K562 (cell line): ENCODE measurements around the gene C20orf141.

ENCODE experiments used
- CTCF ChIP-seq, 3 experiments: IDR thresholded peaks in 2 of 3; conservative IDR thresholded peaks in 1 of 3; 2 replicates each; pipeline ENCODE4 v1.5.1; 2011 to 2012; ENCODE audit warnings: low read length in 3 of 3, mild to moderate bottlenecking in 3 of 3, control low read depth in 2 of 3, improper control_type of control experiment in 1 of 3, inconsistent platforms in 1 of 3, low read depth in 1 of 3, mixed read lengths in 1 of 3, moderate library complexity in 1 of 3; ENCODE audit not compliant: insufficient read depth in 2 of 3
- EZH2 ChIP-seq: IDR thresholded peaks from 2 replicates; pipeline ENCODE4 v1.6.1; 2012; ENCODE audit warnings: low read depth, mild to moderate bottlenecking, inconsistent platforms, low read length, borderline replicate concordance
- HDAC6 ChIP-seq: IDR thresholded peaks from 2 replicates; pipeline ENCODE4 v1.6.1; 2012; ENCODE audit warnings: low read depth, mild to moderate bottlenecking, control low read depth, inconsistent platforms, low read length, moderate library complexity
- HNRNPH1 ChIP-seq: fragments of 200-400 bp; formaldehyde crosslinking; optimal IDR thresholded peaks from 2 replicates; pipeline ENCODE3; 2017; ENCODE audit warnings: low read depth, mild to moderate bottlenecking, low read length, moderate library complexity
- HNRNPL ChIP-seq: fragments of 200-400 bp; formaldehyde crosslinking; IDR thresholded peaks from 2 replicates; pipeline ENCODE4 v1.6.1; 2017; ENCODE audit warnings: low read depth, mild to moderate bottlenecking, low read length
- MXI1 ChIP-seq: IDR thresholded peaks from 2 replicates; pipeline ENCODE4 v1.6.1; 2011; ENCODE audit warnings: low read depth, mild to moderate bottlenecking, improper control_type of control experiment, low read length
- NFRKB ChIP-seq: fragments of 450-650 bp; IDR thresholded peaks from 2 replicates; pipeline ENCODE4 v1.6.1; 2016; ENCODE audit warnings: low read depth
- ZNF407 ChIP-seq: fragments of 450-650 bp; IDR thresholded peaks from 2 replicates; pipeline ENCODE4 v1.6.1; 2016; ENCODE audit warnings: low read depth
- TF ChIP-seq, protein P1 (sequence below), 3 experiments: fragments of 200-800 bp in 1 of 3; fragments of 250-450 bp in 1 of 3; fragments of 450-650 bp in 1 of 3; sonication (Bioruptor Pico) in 1 of 3; sonication (Bioruptor generic) in 1 of 3; formaldehyde crosslinking in 1 of 3; IDR thresholded peaks; 2 replicates each; pipeline versions ENCODE4 v1.6.1 to v1.8.0; 2016 to 2022; ENCODE audit warnings: mild to moderate bottlenecking in 2 of 3, missing genetic modification characterization in 2 of 3, missing compliant biosample characterization in 1 of 3, moderate library complexity in 1 of 3

GRCh38 chr20:2864626-2865025 is 49.8 kb downstream of the C20orf141 start:
- TF ChIP-seq MXI1 (no peak), HNRNPH1 (no peak), ZNF407 (no peak), CTCF (IDR thresholded peaks at IDR 0.05 in 2 of 3, conservative IDR thresholded peaks at IDR 0.05 in 1 of 3; ENCODE audit: insufficient read depth in 2 of 3, low read depth in 1 of 3, low read length in 3 of 3) (no peak), EZH2 (no peak), NFRKB (no peak), HNRNPL (no peak), HDAC6 (no peak)
- TF ChIP-seq, protein P1, sequence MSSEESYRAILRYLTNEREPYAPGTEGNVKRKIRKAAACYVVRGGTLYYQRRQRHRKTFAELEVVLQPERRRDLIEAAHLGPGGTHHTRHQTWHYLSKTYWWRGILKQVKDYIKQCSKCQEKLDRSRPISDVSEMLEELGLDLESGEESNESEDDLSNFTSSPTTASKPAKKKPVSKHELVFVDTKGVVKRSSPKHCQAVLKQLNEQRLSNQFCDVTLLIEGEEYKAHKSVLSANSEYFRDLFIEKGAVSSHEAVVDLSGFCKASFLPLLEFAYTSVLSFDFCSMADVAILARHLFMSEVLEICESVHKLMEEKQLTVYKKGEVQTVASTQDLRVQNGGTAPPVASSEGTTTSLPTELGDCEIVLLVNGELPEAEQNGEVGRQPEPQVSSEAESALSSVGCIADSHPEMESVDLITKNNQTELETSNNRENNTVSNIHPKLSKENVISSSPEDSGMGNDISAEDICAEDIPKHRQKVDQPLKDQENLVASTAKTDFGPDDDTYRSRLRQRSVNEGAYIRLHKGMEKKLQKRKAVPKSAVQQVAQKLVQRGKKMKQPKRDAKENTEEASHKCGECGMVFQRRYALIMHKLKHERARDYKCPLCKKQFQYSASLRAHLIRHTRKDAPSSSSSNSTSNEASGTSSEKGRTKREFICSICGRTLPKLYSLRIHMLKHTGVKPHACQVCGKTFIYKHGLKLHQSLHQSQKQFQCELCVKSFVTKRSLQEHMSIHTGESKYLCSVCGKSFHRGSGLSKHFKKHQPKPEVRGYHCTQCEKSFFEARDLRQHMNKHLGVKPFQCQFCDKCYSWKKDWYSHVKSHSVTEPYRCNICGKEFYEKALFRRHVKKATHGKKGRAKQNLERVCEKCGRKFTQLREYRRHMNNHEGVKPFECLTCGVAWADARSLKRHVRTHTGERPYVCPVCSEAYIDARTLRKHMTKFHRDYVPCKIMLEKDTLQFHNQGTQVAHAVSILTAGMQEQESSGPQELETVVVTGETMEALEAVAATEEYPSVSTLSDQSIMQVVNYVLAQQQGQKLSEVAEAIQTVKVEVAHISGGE (CRISPR knock-in tag; IDR thresholded peaks at IDR 0.05) = no peak
